HCT116 (cell line): ENCODE results near the gene C19orf38.

Experiments used
- CTCF ChIP-seq, 3 experiments: fragments of 200-600 bp in 1 of 3; sonication (generic) in 1 of 3; IDR thresholded peaks in 2 of 3; conservative IDR thresholded peaks in 1 of 3; 2 replicates each; pipeline ENCODE4 v1.5.1; 2012 to 2017; ENCODE audit warnings: low read depth in 2 of 3, low read length in 2 of 3, antibody characterized with exemption in 1 of 3, borderline replicate concordance in 1 of 3, control low read depth in 1 of 3, mild to moderate bottlenecking in 1 of 3, mixed read lengths in 1 of 3, mixed run types in 1 of 3, moderate library complexity in 1 of 3; ENCODE audit not compliant: insufficient read depth in 1 of 3
- EZH2 ChIP-seq: fragments of 200-600 bp; sonication (generic); IDR thresholded peaks from 2 replicates; pipeline ENCODE4 v1.6.1; 2017; ENCODE audit warnings: antibody characterized with exemption, mixed run types
- JUND ChIP-seq: IDR thresholded peaks from 2 replicates; pipeline ENCODE4 v1.6.1; 2012
- SP1 ChIP-seq: IDR thresholded peaks from 2 replicates; pipeline ENCODE4 v1.6.1; 2012; ENCODE audit warnings: low read depth

GRCh38 chr19:10832939-10833296 lies 15.3 kb upstream of the C19orf38 start:
- TF ChIP-seq JUND, result no peak
- TF ChIP-seq CTCF (IDR thresholded peaks at IDR 0.05 in 2 of 3, conservative IDR thresholded peaks at IDR 0.05 in 1 of 3; ENCODE audit: borderline replicate concordance in 1 of 3, insufficient read depth in 1 of 3, low read depth in 2 of 3, low read length in 2 of 3), result no peak
- no peak for TF ChIP-seq SP1
- TF ChIP-seq EZH2, result no peak
